GM23338 (cell line): Measurements from ENCODE around the gene PPP2R5C. TPM values are rescaled to one million over a fixed set of nuclear protein-coding genes. Genes with fewer than 3 reads are reported as not detected.
A peak's percentile ranks its signal among the peaks of the same experiment; 100 is the strongest.

Experiments
- ATAC-seq: fragments of 200-7000 bp; cut with Tn5 transposase; 3 replicates; pipeline ENCODE4 v1.9.1; 2020
- DNase-seq: peaks from one replicate; pipeline ENCODE4 v3.0.0-alpha.2; 2015; ENCODE audit warnings: low spot score
- H2AFZ ChIP-seq: fragments of 200-600 bp; sonication (generic); 2 replicates; pipeline ENCODE4 v1.8.0; 2016; ENCODE audit warnings: antibody characterized with exemption, mild to moderate bottlenecking, moderate library complexity
- H3F3A ChIP-seq: fragments of 200-600 bp; sonication (generic); replicated peaks from 2 replicates; pipeline ENCODE4 v1.8.0; 2017; ENCODE audit warnings: antibody characterized with exemption, mixed run types, low read depth
- H3K27ac ChIP-seq: fragments of 200-600 bp; sonication (generic); 2 replicates; pipeline ENCODE4 v1.6.1; 2016; ENCODE audit warnings: low read depth
- H3K27me3 ChIP-seq: fragments of 200-600 bp; sonication (generic); 2 replicates; pipeline ENCODE4 v1.8.0; 2016; ENCODE audit warnings: mild to moderate bottlenecking, mixed run types, moderate library complexity; ENCODE audit not compliant: insufficient read depth
- H3K36me3 ChIP-seq: fragments of 200-600 bp; sonication (generic); 2 replicates; pipeline ENCODE4 v1.8.0; 2016; ENCODE audit warnings: mild to moderate bottlenecking; ENCODE audit not compliant: insufficient read depth
- H3K4me1 ChIP-seq: fragments of 200-600 bp; sonication (generic); 2 replicates; pipeline ENCODE4 v1.8.0; 2016; ENCODE audit warnings: mild to moderate bottlenecking, moderate library complexity; ENCODE audit not compliant: insufficient read depth
- H3K4me2 ChIP-seq: fragments of 200-600 bp; sonication (generic); 2 replicates; pipeline ENCODE4 v1.7.1; 2017; ENCODE audit warnings: mixed run types
- H3K4me3 ChIP-seq: fragments of 200-600 bp; sonication (generic); 2 replicates; pipeline ENCODE4 v1.6.1; 2016; ENCODE audit warnings: mixed run types
- H3K79me2 ChIP-seq: fragments of 200-600 bp; sonication (generic); replicated peaks from 2 replicates; pipeline ENCODE4 v1.8.0; 2017; ENCODE audit warnings: mild to moderate bottlenecking; ENCODE audit not compliant: insufficient read depth
- H3K9me2 ChIP-seq: fragments of 200-600 bp; sonication (generic); 2 replicates; pipeline ENCODE4 v1.8.0; 2017; ENCODE audit not compliant: insufficient read depth
- H4K20me1 ChIP-seq: fragments of 200-600 bp; sonication (generic); replicated peaks from 2 replicates; pipeline ENCODE4 v1.8.0; 2017; ENCODE audit warnings: mild to moderate bottlenecking; ENCODE audit not compliant: insufficient read depth
- H3K27ac Mint-ChIP-seq: 2 replicates; pipeline ENCODE4 v1.8.0; 2020; ENCODE audit warnings: inconsistent platforms, mild to moderate bottlenecking, moderate library complexity, mixed read lengths
- H3K27me3 Mint-ChIP-seq: 3 replicates; pipeline ENCODE4 v1.8.0; 2022; ENCODE audit warnings: low read depth, mild to moderate bottlenecking, moderate library complexity, mixed read lengths, inconsistent platforms; ENCODE audit not compliant: insufficient read depth, poor library complexity
- H3K36me3 Mint-ChIP-seq: 3 replicates; pipeline ENCODE4 v1.8.0; 2021; ENCODE audit warnings: low read depth, mild to moderate bottlenecking, inconsistent platforms, moderate library complexity, mixed read lengths
- H3K4me1 Mint-ChIP-seq: 3 replicates; pipeline ENCODE4 v1.8.0; 2020; ENCODE audit warnings: mild to moderate bottlenecking, inconsistent platforms, mixed read lengths
- H3K4me3 Mint-ChIP-seq: 3 replicates; pipeline ENCODE4 v1.8.0; 2021; ENCODE audit warnings: moderate library complexity, mild to moderate bottlenecking, inconsistent platforms, mixed read lengths
- H3K9me3 Mint-ChIP-seq: 3 replicates; pipeline ENCODE4 v1.8.0; 2020; ENCODE audit warnings: moderate library complexity, mild to moderate bottlenecking, inconsistent platforms, mixed read lengths
- CREB1 ChIP-seq: fragments of 250-450 bp; sonication (Bioruptor Pico); IDR thresholded peaks from 2 replicates; pipeline ENCODE4 v1.5.0; 2020; ENCODE audit warnings: low read depth, mild to moderate bottlenecking, moderate library complexity
- EZH2phosphoT487 ChIP-seq: fragments of 200-600 bp; sonication (generic); IDR thresholded peaks from one replicate; pipeline ENCODE4 v1.8.1; 2018; ENCODE audit warnings: antibody characterized with exemption; ENCODE audit not compliant: unreplicated experiment
- JUNB ChIP-seq: IDR thresholded peaks from one replicate; pipeline ENCODE4 v1.6.1; 2016; ENCODE audit warnings: antibody characterized with exemption; ENCODE audit not compliant: unreplicated experiment
- POLR2AphosphoS5 ChIP-seq: IDR thresholded peaks from 2 replicates; pipeline ENCODE4 v1.6.1; 2016; ENCODE audit warnings: antibody characterized with exemption, low read depth
- STAT1 ChIP-seq: IDR thresholded peaks from one replicate; pipeline ENCODE4 v1.6.1; 2016; ENCODE audit warnings: antibody characterized with exemption; ENCODE audit not compliant: unreplicated experiment
- ZNF114 ChIP-seq: fragments of 250-450 bp; sonication (Bioruptor Pico); IDR thresholded peaks from 2 replicates; pipeline ENCODE4 v1.5.0; 2020; ENCODE audit warnings: mild to moderate bottlenecking, moderate library complexity
- ZNF331 ChIP-seq: fragments of 250-450 bp; sonication (Bioruptor Pico); IDR thresholded peaks from 2 replicates; pipeline ENCODE4 v1.5.0; 2020; ENCODE audit warnings: low read depth, mild to moderate bottlenecking, moderate library complexity
- polyA plus RNA-seq: library from polyadenylated mRNA; unstranded; fragments of >200 nt; fragmentation: Nextera tagmentation; extraction: Ambion mirVana; gene quantifications from 2 replicates; pipeline ENCODE4 v1.2.1, GENCODE V29; 2016
- total RNA-seq: library from RNA; depleted of rRNA; stranded (reverse); fragments of >200 nt; shearing (Covaris generic); gene quantifications from 2 replicates; pipeline ENCODE4 v1.2.3, GENCODE V29; 2014
- TF ChIP-seq, protein P1 (sequence below): IDR thresholded peaks from one replicate; pipeline ENCODE4 v1.6.1; 2018; ENCODE audit warnings: antibody characterized with exemption; ENCODE audit not compliant: unreplicated experiment
- TF ChIP-seq, protein P2 (sequence below): fragments of 250-450 bp; sonication (Bioruptor Pico); IDR thresholded peaks from 2 replicates; pipeline ENCODE4 v1.5.0; 2020; ENCODE audit warnings: mild to moderate bottlenecking, moderate library complexity
- TF ChIP-seq, protein P3 (sequence below): IDR thresholded peaks from 2 replicates; pipeline ENCODE4 v1.6.1; 2016; ENCODE audit warnings: antibody characterized with exemption

The PPP2R5C gene
- total and polyA plus RNA-seq, 2 experiments from 2014 or later, result 75.4 to 79.7 TPM

DNA sequence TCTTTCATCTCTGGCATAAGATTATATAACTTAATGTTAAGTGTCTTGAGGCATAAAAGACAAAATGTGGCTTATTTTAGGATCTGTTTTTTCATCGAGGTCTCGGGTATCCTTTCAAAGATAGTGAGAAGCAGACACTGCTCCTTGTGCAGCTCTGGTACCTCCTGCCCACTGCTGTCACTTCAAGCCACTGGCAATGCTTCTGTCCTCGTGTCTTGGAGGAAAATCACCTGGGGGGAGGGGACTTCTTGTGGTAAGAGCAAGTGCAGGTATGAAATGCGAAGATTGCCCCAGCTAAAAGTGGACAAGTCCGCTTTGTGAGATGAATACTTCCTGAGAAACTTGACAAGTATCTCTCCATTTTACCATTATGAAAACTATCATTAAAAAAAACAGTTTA lies 165.1 kb downstream of the PPP2R5C start:
- H3K79me2 ChIP-seq, result no peaks in the 10 kb centered on the region
- H3F3A ChIP-seq, result 0 out of 2 replicates have a peak, but pooled peaks cover 2% of the 10 kb centered on the region
- no peak overlapping the region for H3K27ac ChIP-seq
- Mint-ChIP-seq H3K4me3 (no peak overlapping the region), H3K27ac (no peak overlapping the region), H3K27me3 (no peaks in the 10 kb centered on the region), H3K4me1 (no peaks in the 10 kb centered on the region; the same call in 2 of the 3 replicates), H3K9me3 (no peaks in the 10 kb centered on the region), H3K36me3 (peaks cover 4% of the 10 kb centered on the region; the same call in 2 of the 3 replicates)
- TF ChIP-seq STAT1, result no peak
- no peak for TF ChIP-seq POLR2AphosphoS5
- TF ChIP-seq CREB1, result no peak
- TF ChIP-seq ZNF114 (CRISPR knock-in tag), result no peak
- no peak for TF ChIP-seq ZNF331 (CRISPR knock-in tag)
- TF ChIP-seq, protein P1, sequence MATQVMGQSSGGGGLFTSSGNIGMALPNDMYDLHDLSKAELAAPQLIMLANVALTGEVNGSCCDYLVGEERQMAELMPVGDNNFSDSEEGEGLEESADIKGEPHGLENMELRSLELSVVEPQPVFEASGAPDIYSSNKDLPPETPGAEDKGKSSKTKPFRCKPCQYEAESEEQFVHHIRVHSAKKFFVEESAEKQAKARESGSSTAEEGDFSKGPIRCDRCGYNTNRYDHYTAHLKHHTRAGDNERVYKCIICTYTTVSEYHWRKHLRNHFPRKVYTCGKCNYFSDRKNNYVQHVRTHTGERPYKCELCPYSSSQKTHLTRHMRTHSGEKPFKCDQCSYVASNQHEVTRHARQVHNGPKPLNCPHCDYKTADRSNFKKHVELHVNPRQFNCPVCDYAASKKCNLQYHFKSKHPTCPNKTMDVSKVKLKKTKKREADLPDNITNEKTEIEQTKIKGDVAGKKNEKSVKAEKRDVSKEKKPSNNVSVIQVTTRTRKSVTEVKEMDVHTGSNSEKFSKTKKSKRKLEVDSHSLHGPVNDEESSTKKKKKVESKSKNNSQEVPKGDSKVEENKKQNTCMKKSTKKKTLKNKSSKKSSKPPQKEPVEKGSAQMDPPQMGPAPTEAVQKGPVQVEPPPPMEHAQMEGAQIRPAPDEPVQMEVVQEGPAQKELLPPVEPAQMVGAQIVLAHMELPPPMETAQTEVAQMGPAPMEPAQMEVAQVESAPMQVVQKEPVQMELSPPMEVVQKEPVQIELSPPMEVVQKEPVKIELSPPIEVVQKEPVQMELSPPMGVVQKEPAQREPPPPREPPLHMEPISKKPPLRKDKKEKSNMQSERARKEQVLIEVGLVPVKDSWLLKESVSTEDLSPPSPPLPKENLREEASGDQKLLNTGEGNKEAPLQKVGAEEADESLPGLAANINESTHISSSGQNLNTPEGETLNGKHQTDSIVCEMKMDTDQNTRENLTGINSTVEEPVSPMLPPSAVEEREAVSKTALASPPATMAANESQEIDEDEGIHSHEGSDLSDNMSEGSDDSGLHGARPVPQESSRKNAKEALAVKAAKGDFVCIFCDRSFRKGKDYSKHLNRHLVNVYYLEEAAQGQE, result no peak
- no peak for TF ChIP-seq JUNB
- no peak for TF ChIP-seq EZH2phosphoT487
- DNase-seq (no peak), ATAC-seq (no peak)
- no peaks in the 10 kb centered on the region for H3K36me3 ChIP-seq
- no peaks in the 10 kb centered on the region for H3K4me1 ChIP-seq
- H3K9me2 ChIP-seq, result no peaks in the 10 kb centered on the region
- no peaks in the 10 kb centered on the region for H3K27me3 ChIP-seq
- H2AFZ ChIP-seq, result no peak overlapping the region
- H3K4me2 ChIP-seq, result no peak overlapping the region
- H3K4me3 ChIP-seq, result no peak overlapping the region
- H4K20me1 ChIP-seq, result 0 out of 2 replicates have a peak, but pooled peaks cover 7% of the 10 kb centered on the region

DNA sequence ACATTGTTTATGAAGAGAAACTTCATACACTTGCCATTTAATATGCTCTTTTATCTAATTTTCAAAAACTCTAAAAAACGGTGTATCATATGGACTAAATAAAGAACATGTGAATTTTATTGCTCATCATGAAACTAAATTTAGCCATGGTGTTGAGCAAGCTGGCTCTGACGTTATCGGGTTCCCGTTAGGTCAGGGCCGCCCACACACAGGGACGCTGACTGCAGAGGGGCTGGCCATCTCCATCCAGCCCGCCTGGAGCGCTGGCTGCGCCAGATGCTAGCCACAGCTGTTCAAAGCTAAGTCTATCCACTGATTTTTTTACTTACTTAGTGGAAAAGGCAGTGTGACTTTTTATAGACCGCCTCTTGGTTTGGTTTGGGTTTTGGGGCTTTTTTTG lies 166.3 kb downstream of the PPP2R5C start:
- no peaks in the 10 kb centered on the region for H3K4me1 Mint-ChIP-seq
- Histone ChIP-seq H3K36me3 (no peaks in the 10 kb centered on the region), H2AFZ (no peak overlapping the region), H3K4me1 (no peaks in the 10 kb centered on the region), H3K4me2 (no peak overlapping the region), H3K27ac (no peak overlapping the region), H3K27me3 (no peaks in the 10 kb centered on the region), H3F3A (0 out of 2 replicates have a peak, but pooled peaks cover 2% of the 10 kb centered on the region), H4K20me1 (0 out of 2 replicates have a peak, but pooled peaks cover 7% of the 10 kb centered on the region), H3K9me2 (no peaks in the 10 kb centered on the region), H3K4me3 (no peak overlapping the region), H3K79me2 (no peaks in the 10 kb centered on the region)
- DNase-seq, result no peak
- no peaks in the 10 kb centered on the region for H3K27me3 Mint-ChIP-seq
- no peaks in the 10 kb centered on the region for H3K36me3 Mint-ChIP-seq
- H3K27ac Mint-ChIP-seq, result no peak overlapping the region
- H3K9me3 Mint-ChIP-seq, result no peaks in the 10 kb centered on the region
- no peak overlapping the region for H3K4me3 Mint-ChIP-seq
- TF ChIP-seq EZH2phosphoT487 (no peak), CREB1 (no peak), STAT1 (no peak)
- TF ChIP-seq, protein P2, sequence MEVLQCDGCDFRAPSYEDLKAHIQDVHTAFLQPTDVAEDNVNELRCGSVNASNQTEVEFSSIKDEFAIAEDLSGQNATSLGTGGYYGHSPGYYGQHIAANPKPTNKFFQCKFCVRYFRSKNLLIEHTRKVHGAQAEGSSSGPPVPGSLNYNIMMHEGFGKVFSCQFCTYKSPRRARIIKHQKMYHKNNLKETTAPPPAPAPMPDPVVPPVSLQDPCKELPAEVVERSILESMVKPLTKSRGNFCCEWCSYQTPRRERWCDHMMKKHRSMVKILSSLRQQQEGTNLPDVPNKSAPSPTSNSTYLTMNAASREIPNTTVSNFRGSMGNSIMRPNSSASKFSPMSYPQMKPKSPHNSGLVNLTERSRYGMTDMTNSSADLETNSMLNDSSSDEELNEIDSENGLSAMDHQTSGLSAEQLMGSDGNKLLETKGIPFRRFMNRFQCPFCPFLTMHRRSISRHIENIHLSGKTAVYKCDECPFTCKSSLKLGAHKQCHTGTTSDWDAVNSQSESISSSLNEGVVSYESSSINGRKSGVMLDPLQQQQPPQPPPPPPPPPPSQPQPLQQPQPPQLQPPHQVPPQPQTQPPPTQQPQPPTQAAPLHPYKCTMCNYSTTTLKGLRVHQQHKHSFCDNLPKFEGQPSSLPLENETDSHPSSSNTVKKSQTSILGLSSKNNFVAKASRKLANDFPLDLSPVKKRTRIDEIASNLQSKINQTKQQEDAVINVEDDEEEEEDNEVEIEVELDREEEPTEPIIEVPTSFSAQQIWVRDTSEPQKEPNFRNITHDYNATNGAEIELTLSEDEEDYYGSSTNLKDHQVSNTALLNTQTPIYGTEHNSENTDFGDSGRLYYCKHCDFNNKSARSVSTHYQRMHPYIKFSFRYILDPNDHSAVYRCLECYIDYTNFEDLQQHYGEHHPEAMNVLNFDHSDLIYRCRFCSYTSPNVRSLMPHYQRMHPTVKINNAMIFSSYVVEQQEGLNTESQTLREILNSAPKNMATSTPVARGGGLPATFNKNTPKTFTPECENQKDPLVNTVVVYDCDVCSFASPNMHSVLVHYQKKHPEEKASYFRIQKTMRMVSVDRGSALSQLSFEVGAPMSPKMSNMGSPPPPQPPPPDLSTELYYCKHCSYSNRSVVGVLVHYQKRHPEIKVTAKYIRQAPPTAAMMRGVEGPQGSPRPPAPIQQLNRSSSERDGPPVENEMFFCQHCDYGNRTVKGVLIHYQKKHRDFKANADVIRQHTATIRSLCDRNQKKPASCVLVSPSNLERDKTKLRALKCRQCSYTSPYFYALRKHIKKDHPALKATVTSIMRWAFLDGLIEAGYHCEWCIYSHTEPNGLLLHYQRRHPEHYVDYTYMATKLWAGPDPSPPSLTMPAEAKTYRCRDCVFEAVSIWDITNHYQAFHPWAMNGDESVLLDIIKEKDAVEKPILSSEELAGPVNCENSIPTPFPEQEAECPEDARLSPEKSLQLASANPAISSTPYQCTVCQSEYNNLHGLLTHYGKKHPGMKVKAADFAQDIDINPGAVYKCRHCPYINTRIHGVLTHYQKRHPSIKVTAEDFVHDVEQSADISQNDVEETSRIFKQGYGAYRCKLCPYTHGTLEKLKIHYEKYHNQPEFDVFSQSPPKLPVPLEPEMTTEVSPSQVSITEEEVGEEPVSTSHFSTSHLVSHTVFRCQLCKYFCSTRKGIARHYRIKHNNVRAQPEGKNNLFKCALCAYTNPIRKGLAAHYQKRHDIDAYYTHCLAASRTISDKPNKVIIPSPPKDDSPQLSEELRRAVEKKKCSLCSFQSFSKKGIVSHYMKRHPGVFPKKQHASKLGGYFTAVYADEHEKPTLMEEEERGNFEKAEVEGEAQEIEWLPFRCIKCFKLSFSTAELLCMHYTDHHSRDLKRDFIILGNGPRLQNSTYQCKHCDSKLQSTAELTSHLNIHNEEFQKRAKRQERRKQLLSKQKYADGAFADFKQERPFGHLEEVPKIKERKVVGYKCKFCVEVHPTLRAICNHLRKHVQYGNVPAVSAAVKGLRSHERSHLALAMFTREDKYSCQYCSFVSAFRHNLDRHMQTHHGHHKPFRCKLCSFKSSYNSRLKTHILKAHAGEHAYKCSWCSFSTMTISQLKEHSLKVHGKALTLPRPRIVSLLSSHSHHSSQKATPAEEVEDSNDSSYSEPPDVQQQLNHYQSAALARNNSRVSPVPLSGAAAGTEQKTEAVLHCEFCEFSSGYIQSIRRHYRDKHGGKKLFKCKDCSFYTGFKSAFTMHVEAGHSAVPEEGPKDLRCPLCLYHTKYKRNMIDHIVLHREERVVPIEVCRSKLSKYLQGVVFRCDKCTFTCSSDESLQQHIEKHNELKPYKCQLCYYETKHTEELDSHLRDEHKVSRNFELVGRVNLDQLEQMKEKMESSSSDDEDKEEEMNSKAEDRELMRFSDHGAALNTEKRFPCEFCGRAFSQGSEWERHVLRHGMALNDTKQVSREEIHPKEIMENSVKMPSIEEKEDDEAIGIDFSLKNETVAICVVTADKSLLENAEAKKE (CRISPR knock-in tag), result no peak
- TF ChIP-seq, protein P3, sequence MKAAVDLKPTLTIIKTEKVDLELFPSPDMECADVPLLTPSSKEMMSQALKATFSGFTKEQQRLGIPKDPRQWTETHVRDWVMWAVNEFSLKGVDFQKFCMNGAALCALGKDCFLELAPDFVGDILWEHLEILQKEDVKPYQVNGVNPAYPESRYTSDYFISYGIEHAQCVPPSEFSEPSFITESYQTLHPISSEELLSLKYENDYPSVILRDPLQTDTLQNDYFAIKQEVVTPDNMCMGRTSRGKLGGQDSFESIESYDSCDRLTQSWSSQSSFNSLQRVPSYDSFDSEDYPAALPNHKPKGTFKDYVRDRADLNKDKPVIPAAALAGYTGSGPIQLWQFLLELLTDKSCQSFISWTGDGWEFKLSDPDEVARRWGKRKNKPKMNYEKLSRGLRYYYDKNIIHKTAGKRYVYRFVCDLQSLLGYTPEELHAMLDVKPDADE, result no peak
- ATAC-seq, result peak; percentile 49
